ENCODE results near the gene FAM53C.

DNA sequence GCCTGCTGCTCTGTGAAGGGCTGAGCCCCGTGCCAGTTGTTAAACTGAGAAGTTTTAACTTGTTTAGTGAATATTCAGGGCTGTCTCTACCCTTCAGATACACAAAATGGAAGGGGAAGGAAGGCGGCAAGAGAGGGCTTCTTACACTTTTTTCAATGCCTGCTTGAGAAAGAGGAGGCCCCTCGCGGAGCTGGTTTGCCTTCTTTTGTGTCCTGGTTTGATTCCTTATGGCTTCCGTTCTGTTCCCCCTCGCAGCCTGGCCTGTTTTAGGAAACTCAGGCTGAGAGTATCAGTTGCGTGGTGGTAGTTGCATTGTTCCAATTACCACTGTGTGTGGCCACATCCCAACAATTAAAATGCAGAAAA lies 1.0 kb downstream of the FAM53C start:
- TF ChIP-seq, protein P1, sequence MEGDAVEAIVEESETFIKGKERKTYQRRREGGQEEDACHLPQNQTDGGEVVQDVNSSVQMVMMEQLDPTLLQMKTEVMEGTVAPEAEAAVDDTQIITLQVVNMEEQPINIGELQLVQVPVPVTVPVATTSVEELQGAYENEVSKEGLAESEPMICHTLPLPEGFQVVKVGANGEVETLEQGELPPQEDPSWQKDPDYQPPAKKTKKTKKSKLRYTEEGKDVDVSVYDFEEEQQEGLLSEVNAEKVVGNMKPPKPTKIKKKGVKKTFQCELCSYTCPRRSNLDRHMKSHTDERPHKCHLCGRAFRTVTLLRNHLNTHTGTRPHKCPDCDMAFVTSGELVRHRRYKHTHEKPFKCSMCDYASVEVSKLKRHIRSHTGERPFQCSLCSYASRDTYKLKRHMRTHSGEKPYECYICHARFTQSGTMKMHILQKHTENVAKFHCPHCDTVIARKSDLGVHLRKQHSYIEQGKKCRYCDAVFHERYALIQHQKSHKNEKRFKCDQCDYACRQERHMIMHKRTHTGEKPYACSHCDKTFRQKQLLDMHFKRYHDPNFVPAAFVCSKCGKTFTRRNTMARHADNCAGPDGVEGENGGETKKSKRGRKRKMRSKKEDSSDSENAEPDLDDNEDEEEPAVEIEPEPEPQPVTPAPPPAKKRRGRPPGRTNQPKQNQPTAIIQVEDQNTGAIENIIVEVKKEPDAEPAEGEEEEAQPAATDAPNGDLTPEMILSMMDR (IDR thresholded peaks at IDR 0.05), result no peak
- no peak for TF ChIP-seq POLR2A (IDR thresholded peaks at IDR 0.05)
